Amygdala (tissue), 56 donors: ENCODE results near the gene TNRC18.
A peak's percentile ranks its signal among the peaks of the same experiment; 100 is the strongest.
"Not testable (repeated sequence)": the region's sequence is repeated elsewhere in the genome, so short reads cannot be mapped to it uniquely, and the experiment has no call there.

Experiments used
- DNase-seq, 56 donors: peaks; one replicate each; lab custom pipeline; 2025; lab: John Stamatoyannopoulos, UW

Gene TNRC18

GRCh38 chr7:5333121-5334045, 90.3 kb downstream of the TNRC18 start:
- no peak for DNase-seq

DNA sequence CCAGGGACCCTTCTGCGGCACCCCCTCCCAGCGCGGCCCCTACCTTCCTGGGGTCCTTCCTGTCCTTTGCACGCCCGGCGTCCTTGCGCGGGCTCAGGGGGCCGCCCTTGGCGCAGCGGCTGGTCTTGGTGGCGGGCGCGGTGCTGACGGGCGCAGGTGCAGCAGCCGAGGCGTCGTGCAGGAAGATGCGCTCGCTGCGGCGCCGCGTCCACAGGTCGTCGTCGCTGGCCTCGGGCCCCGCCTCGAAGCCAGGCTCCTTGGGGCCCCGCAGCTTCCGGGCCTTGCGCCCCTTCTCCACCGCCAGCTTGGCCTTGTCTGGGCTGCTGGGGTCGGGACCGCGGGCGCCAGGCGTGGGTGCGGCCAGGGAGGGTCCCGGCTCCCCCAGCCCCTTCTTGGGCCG, 91.1 kb downstream of the TNRC18 start:
- no peak for DNase-seq

GRCh38 chr7:5330288-5330687, 93.3 kb downstream of the TNRC18 start:
- DNase-seq = no peak

DNA sequence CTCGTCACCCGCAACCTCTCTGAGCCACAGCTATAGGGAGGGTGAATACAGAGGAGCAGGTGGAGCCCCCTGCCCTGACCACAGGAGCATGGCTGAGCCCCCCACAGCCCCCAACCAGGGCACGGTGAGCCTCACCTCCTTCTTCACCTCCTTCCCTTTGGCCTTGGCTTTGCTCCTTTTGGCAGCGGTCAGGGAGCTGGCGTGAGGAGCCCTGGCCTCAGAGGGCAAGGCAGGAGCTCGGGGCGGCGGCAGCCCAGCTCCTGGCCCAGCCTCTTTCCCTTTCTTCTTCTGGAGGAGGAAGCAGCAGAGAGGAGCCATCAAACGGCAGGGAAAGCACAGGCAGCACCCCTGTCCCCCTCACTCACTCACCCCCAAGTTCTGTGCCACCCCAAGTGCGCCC, 98.7 kb downstream of the TNRC18 start:
- DNase-seq = no peak

- not testable (repeated sequence) for DNase-seq
Measured at GRCh38 chr7:5323800-5324781, 99.5 kb downstream of the TNRC18 start.

- DNase-seq = no peak
Measured at GRCh38 chr7:5322621-5323410, 100.8 kb downstream of the TNRC18 start.

DNA sequence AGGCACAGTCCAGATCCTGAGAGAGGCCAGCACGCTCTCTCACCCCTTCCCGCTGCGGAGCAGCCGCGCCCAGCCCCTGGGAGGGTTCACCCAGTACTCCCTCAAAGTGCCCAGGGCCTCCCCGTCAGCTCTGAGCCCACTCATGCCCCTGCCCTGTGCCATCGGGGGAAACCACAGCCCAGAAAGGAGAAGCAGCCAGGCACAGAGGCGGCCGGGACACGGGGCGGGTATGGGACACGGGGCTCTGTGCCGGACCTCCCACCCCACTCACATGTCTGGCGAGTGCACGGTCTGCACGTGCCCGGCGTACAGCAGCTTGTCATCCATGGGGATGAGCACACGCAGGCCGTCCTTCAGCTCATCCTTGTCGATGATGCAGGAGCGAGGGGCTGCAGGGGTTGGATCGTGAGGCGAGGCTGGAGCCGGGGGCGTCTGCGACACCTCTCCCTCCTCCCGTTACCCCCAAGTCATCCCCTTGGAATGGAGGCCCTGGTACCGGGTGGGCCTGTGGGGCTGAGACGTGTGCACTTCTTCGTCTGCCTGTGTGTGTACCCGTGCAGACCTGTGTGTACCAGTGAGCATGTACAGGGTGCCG, 102.7 kb downstream of the TNRC18 start:
- no peak for DNase-seq

DNA sequence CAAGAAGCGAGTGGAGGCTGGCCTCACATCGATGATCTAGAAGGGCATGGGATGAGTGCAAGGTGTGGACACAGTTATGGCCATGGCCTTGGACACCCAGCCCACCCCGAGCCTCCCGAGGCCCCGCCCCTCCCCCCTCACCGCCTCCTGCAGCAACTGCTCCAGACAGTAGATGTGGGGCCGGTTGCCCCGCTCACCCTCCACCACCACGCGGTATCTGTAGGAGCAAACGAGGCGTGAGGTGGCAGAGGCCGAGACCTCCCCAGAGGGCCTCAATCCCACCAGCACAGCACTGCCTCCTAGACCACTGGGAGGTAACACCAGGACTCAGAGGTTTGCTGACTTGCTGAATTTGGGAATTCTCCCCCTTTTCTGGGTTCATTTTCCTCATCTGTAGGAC, 103.2 kb downstream of the TNRC18 start:
- no peak for DNase-seq

GRCh38 chr7:5318613-5319012, 105.0 kb downstream of the TNRC18 start:
- DNase-seq = not testable (repeated sequence)

DNA sequence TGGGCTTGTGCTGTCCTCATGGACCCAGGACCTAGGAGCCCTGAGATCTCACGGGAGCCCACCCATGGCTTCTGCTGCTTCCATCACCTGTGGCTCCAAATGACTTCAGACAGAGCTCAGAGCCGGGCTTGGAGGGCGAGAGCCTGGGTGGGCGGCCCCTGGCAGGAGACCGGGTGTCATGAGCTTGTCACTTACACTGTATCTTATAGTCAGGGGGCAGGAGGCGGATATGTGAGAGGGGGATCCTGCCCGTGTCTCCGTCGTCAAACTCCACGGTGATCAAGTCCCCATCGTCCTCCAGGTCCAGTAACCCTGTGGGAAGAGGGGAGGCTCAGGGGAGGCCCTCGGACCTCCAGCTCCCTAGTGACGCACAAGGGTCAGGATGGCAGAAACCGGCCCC, 107.9 kb downstream of the TNRC18 start:
- no peak for DNase-seq

- DNase-seq = no peak
Measured at GRCh38 chr7:5314864-5315263, 108.8 kb downstream of the TNRC18 start.

DNA sequence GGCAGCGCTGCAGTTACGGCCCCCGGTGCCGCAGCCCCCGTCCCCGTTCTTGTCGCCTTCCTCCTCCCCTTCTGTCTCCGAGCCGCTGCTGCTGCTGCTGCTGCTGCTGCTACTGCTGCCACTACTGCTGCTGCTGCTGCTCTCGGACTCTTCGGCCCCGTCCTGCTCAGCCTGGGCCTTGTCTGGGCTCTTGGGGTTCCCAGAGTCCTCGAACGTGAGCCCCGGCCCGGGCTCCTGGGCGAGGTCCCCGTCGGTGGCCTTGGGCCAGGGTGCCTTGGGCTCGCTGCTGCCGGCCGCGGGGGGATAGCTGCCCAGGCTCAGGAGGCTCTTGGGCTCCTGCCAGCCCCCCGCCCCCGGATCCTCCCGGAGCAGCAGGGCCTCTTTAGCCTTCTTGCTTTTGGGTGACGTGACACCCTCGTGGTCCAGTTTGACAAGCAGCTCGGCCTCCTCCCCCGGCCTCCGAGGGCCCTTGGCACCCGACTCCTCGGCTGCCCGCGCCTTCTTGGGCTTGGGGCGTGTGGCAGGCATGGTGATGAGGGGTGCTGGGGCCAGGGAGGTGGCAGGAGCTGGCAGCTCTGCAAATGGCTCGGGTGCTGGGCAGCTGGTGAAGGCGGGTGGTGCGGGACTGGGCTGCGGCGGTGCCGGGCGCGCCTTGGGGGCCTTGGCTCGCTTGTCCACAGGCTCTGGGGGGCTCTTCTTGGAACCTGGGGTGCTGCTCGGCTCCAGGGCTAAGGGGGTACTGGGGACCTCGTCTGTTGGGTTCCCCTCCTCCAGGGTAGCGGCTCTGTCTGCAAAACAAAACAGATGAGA, 110.4 kb downstream of the TNRC18 start:
- peak in 5 of 56 donors; percentile 9 to 38 (median 19) for DNase-seq

DNA sequence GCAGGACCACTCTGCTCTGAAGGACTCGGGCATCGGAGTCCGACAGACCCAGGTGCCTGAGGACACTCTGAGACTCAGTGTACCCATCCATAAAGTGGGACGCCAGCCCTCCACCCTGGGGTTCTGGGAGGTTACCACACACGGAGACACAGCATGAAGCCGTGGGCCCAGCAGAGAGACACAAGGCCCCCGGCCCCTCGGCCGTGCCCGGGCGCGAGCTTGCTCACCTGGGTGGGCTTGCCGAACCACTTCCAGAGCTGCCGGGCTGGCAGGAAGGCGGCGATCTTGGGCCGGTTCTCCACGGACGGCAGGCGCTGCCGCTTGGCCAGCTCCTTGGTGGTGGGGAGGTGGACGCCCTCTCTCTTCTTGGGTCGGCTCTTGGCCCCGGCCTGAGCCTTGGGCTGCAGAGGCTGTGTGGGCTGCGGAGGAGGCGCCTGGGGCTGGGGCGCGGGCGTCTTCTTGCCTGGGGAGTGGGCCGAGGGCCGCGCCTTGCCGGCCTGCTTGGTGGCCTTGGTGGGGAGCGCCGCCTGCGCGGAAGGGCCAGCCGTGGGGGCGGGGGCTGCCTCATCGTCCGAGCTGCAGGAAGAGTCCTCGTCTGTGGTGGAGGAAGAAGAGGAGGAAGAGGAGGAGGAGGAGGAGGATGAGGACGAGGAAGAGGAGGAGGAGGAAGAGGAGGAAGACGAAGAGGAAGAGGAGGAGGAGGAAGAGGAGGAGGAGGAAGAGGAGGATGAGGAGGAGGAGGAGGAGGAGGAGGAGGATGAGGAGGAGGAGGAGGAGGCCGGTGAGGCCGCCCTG, 111.2 kb downstream of the TNRC18 start:
- DNase-seq = not testable (repeated sequence)

DNA sequence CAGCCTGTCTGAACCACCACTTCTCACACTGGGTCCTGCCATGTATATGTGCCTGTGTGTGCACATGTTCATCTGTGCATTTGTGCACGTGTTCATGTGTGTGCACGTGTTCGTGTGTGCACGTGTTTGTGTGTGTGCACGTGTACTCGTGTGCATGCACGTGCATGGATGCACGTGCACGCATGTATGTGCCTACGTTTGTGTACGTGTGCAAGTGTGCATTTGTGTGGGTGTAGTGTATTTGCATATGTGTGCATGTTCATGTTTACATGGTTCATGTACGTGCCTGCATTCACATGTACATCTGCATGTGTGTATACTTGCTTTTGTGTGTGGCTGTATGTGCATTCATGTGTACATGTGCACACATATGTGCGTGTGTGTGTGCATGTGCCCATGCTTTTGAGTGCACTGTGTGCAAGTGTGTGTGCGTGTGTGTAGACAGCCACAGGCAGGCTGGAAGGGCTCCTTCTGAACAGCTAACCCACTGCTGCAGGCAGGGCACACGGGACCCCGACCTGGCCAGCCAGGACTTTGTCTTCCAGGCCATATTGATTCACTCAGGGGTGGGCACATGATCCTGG, 112.7 kb downstream of the TNRC18 start:
- no peak for DNase-seq

DNA sequence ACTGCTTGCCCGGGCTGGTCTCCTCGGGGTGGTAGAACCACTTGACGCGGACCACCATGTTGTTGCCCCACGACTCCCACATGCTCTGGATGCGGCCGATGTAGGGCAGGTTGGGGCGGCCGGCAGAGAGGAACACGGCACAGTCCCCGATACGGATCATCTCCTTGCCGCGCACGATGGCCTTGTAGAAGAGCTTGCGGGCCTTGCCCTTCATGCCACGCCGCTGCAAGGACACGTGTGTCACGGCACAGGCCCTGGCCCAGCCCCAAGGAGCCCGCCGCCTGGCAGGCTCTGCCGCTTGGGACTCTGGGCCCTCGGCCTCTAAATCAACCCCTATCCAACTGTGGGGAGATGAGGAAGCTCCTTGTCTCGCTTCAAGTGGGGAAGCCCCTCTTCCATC, 114.5 kb downstream of the TNRC18 start:
- no peak for DNase-seq

DNA sequence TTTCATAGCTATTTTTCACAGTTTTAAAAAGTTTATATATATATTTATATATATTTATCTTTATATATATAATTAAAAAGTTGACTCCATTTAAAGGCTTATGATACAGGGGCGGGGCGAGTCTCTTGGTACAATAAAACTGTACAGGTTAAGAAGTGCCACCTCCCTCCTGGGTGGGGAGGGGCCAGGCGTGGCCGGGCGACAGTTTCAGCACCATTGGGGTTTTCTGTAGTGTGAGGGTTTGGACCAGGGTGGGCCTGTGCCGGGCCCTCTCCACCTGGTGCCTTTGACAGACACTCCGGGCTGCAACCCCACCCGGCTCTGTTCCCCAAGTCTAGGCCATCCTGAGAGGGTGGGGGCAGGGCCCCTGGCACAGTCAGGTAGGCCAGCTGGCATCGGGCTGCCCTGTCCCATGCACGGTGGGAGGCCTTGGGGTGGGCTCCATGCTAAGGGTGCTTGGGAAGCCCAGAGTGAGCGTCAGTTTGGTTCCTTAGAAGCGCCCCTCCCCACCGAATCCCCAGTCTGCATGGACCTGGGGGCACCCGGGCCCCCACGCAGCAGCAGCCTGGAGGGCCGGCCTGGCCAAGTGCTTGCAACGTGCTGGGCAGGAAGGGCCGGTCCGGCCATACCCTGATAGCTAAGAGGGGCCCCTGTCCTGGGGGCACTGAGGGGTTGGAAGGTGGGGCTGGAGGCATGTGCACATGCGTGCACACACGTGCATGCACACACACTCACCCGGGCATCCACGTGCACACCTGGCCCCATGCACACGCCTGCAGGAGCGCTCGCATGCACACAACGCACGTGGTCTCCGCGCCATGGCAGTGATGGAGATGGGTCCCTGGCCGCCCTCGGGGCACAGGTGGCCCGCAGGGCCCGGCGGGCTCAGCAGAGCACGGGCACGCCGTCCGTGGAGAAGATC, 116.2 kb downstream of the TNRC18 start:
- not testable (repeated sequence) for DNase-seq

DNA sequence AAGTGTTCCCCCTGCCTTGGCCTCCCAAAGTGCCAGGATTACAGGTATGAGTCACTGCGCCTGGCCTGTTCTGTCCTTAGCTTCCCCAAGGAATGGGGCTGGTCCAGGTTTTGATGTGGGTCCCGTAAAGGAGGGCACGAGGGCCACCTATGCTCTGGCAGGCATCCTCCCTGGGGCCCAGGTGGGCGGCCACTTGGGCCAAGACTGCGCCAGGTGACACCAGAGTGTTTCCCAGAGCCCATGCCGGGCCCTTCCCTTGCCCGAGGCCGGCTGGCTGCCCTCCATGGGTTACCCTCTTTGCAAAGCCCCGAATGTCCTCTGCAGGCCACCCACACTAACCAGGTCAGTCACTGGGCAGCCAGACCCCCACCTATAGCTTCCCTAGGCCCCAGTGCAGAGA, 118.6 kb downstream of the TNRC18 start:
- not testable (repeated sequence) for DNase-seq
